Measurements from ENCODE around the gene CNTNAP5.

CNTNAP5 gene

DNA sequence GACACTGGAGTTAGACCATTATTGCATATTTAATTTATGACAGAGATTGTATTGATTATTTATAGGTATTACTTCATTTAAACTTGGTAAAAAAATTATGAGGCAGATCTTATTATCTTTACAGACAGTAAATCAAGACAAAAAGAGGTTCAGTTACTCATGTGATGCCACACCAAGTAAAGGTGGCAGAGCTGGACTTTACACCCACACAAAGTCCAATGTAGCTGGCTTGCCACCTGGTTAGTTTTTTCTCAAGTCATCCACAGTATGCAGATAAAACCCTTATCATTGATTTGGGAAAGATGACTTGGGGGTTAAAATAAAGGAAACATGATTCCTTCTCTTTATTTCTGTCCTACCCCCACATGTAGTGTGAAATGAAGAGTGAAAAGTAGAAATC, 137.2 kb downstream of the CNTNAP5 start:
- DNase-seq: no peak

- no peak for DNase-seq
These were observed 138.8 kb downstream of the CNTNAP5 start for GRCh38 chr2:124163840-124164239.

GRCh38 chr2:124165698-124166097, 140.6 kb downstream of the CNTNAP5 start:
- DNase-seq: no peak

GRCh38 chr2:124171472-124172063, 146.5 kb downstream of the CNTNAP5 start:
- DNase-seq: no peak

DNA sequence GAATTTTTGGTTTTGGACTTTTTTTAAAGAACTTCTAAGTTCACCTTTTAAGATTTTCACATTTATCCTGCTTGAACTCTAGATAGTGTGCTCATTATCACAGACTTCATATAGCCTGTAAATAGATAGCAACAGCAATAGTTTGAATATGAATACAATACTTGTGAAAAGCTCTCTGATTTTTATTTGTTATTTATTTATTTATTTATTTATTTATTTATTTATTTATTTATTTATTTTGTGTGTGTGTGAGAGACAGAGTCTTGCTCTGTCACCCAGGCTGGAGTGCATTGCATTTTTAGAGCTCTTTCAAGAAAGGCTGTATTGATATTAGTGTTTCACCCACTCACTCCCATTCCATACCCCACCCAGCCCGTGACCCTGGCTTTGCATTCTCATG, 153.6 kb downstream of the CNTNAP5 start:
- DNase-seq: no peak

DNA sequence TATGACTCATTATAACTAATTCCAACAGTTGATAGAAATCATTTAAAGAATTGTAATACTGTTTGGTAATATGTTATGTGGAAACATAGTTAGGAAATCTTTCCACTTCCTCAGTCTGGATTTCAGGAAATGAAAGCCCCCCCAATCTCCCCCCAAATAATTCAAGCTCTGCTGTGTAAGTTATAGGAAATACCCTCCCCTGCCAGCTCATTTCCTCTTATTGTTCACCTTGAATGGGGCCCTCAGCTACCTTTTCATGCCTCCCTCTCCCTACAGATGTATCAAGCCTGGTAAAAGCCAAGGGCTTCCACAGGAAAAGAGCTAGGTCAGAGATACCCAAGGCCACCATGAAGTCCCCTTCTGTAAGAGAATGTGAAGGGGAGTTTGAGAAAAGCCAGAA, 155.5 kb downstream of the CNTNAP5 start:
- DNase-seq: no peak

DNA sequence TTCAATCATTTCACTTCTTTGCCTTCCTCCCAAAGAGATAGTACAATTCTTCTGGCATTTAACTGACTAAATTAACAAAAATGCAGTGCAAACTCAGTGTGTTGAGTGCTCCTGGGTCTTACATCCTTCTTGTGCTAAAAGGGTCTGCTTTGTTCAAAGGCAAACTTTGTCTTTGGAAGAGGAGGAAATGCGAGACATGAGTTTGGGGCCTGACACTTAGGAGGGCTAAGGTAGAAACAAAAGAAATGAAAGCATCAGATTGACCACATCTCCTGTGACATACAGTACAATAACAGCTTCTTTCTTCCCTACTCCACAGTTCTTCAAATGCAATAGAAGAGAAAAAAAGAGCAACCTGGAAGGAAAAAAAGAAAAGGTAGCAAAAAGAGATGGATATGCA, 161.7 kb downstream of the CNTNAP5 start:
- DNase-seq: no peak

DNA sequence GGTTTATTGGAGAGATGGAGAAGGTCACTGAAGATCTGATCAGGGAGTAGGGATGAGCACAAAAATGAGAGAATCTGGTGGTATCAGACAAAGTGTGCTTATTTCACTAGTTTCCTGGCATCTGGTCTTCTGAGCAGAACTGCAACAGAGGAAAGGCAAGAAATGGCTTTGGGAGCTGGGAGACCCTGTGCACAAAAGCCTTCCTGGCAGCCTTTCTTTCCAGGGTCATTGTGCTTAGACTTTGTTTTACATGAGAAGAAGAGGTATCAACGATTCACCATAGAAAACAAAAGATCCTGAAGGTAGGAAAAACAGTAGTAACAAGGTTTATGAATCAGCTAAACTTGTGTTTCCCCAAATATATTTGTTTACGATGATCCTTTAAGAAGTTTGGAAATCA, 162.9 kb downstream of the CNTNAP5 start:
- DNase-seq: no peak

- no peak for DNase-seq
These were observed 168.6 kb downstream of the CNTNAP5 start for GRCh38 chr2:124193706-124194105.

GRCh38 chr2:124201713-124202112, 176.6 kb downstream of the CNTNAP5 start:
- no peak for DNase-seq

DNA sequence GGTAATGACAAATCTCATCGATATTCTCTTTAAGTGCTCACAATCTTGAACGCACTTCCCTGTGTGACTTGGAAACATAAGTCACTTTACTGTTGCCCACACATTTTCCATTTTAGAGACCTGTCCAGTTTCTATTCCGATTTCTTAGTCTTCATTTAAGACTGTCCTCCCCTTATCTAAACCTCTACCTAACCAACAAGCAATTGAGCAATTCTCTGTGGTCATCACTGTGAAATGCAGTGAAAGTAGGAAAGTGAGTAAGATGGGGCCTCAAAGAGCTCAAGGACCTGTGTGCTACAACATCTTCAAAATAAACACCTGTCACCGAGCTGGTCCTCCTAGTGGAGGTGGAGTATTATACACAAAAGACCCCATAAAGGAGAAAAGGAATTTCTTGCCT, 184.4 kb downstream of the CNTNAP5 start:
- no peak for DNase-seq

DNA sequence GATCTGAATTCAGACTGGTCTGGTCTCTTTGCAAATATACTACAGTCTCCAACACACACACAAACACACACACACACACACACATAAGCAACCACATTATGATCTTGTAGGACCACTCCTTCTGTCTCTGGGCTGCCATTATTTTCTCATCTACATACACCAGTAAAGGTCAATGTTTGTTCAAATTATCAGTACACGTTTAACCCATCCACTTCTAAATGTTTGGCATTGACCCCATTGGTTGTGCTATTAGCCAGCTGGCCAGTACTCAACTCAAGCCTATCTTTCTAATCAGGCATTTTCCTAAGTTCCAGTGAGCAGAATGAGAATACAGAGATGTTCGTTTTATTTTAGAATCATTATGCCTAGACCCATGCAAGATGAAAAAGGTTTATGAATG, 186.4 kb downstream of the CNTNAP5 start:
- DNase-seq: no peak

DNA sequence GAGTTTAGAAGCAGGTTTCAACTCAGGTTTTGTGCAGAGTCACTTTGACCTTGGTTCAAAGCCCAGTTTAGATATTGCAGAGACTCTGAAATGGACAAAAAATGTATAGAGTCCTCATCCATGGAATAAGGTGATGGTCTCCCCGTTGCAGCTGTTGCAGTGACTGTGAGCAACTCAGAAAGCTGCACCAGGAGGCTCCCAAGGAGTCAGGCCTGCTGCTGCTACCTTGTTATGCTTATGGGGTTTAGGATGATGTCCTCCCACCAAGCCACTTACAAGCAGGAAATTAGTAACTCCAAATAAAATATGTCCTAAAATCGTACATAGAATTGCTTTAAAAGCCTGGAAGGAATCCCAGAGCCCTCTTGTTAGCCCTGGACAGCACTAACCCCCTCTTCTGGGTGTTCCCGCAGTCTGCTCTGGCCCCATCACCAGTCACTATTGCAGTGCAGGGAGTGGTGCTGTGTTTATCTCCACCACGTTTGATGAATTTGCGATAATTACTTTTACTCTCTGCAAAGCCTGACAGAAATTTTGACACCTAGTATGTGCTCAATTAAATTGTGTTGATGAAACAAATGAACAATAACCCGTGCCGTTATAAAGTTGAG, 189.0 kb downstream of the CNTNAP5 start:
- no peak for DNase-seq

DNA sequence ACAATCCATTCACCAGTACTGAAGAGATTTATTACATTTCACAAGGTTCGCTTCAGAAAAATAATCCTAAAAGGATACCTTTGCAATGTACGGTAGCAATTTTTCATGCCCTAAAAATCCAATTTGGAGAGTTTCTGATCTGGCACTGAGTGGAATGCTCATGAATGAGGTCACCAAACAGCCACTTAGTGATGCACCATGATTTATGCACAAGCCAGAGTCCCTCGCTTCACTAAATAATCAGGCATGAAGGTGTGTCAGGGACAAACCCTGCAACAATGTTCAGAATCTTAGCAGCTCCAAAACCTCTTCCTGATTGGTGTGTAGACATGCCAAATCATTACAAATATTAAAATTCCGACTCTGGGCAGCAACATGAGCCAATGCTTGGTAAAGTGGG, 221.1 kb downstream of the CNTNAP5 start:
- DNase-seq: no peak

DNA sequence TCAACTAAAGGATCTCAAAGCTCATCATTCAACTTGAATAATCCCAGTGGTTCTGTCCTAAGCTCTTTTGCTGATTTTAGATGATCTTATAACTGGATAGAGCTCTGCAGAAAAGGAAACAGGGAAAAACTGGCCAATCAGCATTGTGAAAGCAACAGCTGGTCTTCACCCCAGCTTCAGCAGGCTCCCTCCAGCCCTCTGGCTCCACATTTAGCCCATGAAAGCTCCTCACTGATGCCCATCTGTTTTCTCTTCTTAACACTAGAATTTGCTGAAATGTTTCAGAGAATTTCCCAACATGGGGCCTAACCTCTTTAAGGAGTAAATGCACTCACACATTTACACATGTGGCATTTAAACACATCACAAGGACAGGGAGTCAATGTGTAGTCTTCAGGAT, 223.3 kb downstream of the CNTNAP5 start:
- no peak for DNase-seq

- DNase-seq: no peak
These were observed 225.3 kb downstream of the CNTNAP5 start for GRCh38 chr2:124250433-124250832.

DNA sequence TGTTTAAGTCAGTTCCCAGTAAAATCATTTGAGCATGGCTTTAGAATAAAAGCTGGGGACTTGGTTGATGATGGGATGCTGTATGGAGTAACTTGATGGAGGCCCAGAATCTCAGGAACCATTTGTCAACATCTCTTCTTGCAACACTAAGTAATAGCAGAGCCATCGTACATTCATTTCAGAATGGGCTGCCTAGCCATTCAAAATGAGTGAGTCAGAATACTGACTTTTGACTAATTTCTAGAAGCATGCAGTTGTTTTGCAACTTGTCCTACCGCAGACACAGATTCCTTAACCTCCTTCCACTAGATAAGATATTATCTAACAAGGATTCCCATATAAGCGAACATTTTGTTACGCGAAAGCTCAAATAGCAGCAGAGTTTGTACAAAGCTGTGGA, 229.5 kb downstream of the CNTNAP5 start:
- no peak for DNase-seq

DNA sequence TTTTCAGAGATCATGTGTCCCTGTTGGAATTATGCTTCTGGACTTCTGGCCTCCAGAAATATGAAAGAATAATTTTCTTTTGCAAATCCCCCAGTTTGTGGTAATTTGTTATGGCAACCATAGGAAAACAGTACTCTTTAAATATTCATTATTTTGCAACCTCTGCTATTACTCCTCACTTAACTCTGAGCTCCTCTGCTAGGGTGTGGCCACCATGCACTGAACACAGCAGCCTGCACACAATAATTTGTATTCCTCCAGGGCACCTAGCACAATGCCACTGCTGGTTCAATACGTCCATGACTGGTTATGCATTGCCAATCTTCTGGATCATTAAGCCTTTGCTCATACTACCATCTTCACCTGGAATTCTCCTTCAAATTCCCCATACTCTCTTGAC, 232.0 kb downstream of the CNTNAP5 start:
- no peak for DNase-seq

GRCh38 chr2:124258140-124258880, 233.2 kb downstream of the CNTNAP5 start:
- no peak for DNase-seq

DNA sequence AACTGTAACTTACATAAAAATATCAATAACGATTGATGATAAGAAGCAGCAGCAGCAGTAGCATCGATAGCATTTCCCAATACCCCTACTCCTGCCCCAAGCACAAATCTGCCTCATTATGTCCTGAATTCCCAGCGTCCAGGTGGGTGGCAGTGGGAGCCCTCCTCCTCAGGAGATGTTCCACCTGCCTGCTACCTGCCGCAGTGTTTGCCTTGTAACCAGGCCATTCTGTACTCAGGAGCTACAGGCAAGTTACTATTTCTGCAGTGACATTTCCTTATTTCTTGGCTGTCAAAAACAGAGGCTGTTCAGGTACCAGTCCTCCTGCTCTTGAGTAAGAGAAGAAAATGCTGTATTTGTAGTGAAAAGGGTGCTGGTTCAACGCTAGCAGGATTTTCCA, 236.4 kb downstream of the CNTNAP5 start:
- no peak for DNase-seq

DNA sequence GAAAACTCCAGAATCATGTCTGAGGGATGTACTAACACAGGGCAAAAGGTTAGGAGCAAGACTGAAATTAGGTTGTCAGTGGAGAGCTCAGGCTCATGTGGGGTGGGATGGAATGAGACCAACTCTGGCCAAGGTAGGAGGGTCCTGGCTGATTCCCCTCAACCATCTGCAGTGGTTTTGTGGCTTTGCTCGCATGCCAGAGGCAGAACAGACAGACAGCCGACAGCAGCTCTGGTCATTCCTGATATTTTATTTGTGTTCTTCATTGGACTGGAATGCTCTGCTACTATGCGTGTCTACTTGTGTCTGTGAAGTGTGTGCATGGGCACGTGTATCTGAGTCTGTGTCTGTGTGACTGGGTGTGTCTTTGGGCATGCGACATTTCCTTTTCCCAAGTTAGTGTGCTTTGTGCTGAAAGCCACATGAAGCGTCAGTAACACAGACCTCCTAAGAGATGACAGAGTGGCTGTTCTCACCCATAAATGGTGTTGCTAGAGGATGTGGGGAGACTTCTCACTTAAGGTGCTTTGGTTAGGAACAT, 239.5 kb downstream of the CNTNAP5 start:
- DNase-seq: no peak

GRCh38 chr2:124267794-124268193, 242.7 kb downstream of the CNTNAP5 start:
- no peak for DNase-seq

- DNase-seq: no peak
These were observed 244.3 kb downstream of the CNTNAP5 start for GRCh38 chr2:124269348-124269747.

DNA sequence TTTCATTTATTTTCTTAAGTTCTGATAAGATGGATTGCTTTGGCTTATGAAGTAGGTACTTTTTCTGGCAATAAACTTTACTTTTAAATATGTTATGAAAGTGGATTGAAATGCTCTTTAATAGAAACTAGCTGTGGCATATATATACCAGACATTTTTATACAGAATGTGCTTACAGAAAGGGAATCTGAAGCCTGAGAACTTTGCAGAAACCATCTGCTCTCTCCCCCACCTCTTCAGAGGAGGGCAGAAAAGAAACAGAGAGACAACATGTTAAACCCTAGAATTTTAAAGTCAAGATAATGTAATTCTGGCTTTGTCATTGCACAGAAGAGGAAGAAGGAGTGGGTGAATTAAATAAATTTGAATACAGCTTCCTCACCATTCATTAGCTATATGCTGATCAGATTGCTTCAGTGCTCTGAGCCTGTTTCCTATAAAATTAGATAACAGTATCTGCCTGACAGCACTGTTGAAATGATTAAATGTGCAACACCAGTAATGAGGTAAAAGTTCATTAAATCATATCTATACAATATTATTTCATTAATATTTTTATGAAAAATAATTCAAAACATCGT, 247.3 kb downstream of the CNTNAP5 start:
- no peak for DNase-seq
